HepG2 (cell line): ENCODE measurements around the gene KDM3B. TPM values are rescaled to one million over a fixed set of nuclear protein-coding genes. Genes with fewer than 3 reads are reported as not detected.

Source experiments
- GRHL1 ChIP-seq: sonication (generic); formaldehyde crosslinking; conservative IDR thresholded peaks from 2 replicates; pipeline ENCODE4 v1.8.0; 2022; ENCODE audit warnings: missing genetic modification reagents
- HDAC2 ChIP-seq: sonication (generic); formaldehyde crosslinking; IDR thresholded peaks from 2 replicates; pipeline ENCODE4 v1.4.0; 2020; ENCODE audit warnings: missing genetic modification reagents
- HMGXB3 ChIP-seq: sonication (generic); formaldehyde crosslinking; IDR thresholded peaks from 2 replicates; pipeline ENCODE4 v1.4.0; 2020; ENCODE audit warnings: missing genetic modification reagents, borderline replicate concordance
- HOXA9 ChIP-seq: sonication (generic); formaldehyde crosslinking; IDR thresholded peaks from 2 replicates; pipeline ENCODE4 v1.8.1; 2022; ENCODE audit warnings: missing genetic modification reagents, mild to moderate bottlenecking, moderate library complexity, borderline replicate concordance
- NFE2 ChIP-seq: sonication (generic); formaldehyde crosslinking; IDR thresholded peaks from 2 replicates; pipeline ENCODE4 v1.4.0; 2020; ENCODE audit warnings: missing genetic modification reagents
- NFE2L2 ChIP-seq: fragments of 150-350 bp; IDR thresholded peaks from 2 replicates; pipeline ENCODE4 v1.6.1; 2014; ENCODE audit warnings: low read length
- RXRB ChIP-seq: IDR thresholded peaks from 2 replicates; pipeline ENCODE4 v1.6.1; 2016; ENCODE audit warnings: borderline replicate concordance, missing genetic modification reagents, missing compliant biosample characterization
- SRSF1 ChIP-seq: fragments of 200-400 bp; formaldehyde crosslinking; optimal IDR thresholded peaks from 2 replicates; pipeline ENCODE3; 2017; ENCODE audit warnings: mild to moderate bottlenecking, low read depth, low read length, moderate library complexity
- ZFP36L2 ChIP-seq: sonication (generic); formaldehyde crosslinking; IDR thresholded peaks from 2 replicates; pipeline ENCODE4 v1.4.0; 2020; ENCODE audit warnings: missing genetic modification reagents
- ZNF230 ChIP-seq: sonication (generic); formaldehyde crosslinking; IDR thresholded peaks from 2 replicates; pipeline ENCODE4 v1.4.0; 2020; ENCODE audit warnings: mild to moderate bottlenecking, missing genetic modification reagents
- ZNF333 ChIP-seq: sonication (generic); formaldehyde crosslinking; IDR thresholded peaks from 2 replicates; pipeline ENCODE4 v1.4.0; 2020; ENCODE audit warnings: mild to moderate bottlenecking, missing genetic modification reagents, borderline replicate concordance
- ZNF672 ChIP-seq: sonication (generic); formaldehyde crosslinking; IDR thresholded peaks from 2 replicates; pipeline ENCODE4 v1.8.1; 2022; ENCODE audit warnings: missing genetic modification reagents
- ZNF691 ChIP-seq: sonication (generic); formaldehyde crosslinking; IDR thresholded peaks from 2 replicates; pipeline ENCODE4 v1.4.0; 2020; ENCODE audit warnings: missing genetic modification reagents, low read depth, mild to moderate bottlenecking, borderline replicate concordance
- ZNF7 ChIP-seq: IDR thresholded peaks from 2 replicates; pipeline ENCODE4 v1.6.1; 2016; ENCODE audit warnings: missing biosample characterization, missing genetic modification reagents
- ZNF75D ChIP-seq: sonication (generic); formaldehyde crosslinking; IDR thresholded peaks from 2 replicates; pipeline ENCODE4 v1.8.1; 2023; ENCODE audit warnings: missing genetic modification reagents, mild to moderate bottlenecking, borderline replicate concordance
- ZNF768 ChIP-seq: sonication (generic); formaldehyde crosslinking; IDR thresholded peaks from 2 replicates; pipeline ENCODE4 v1.4.0; 2020; ENCODE audit warnings: missing genetic modification reagents
- ZNF883 ChIP-seq: sonication (generic); formaldehyde crosslinking; IDR thresholded peaks from 2 replicates; pipeline ENCODE4 v1.5.1; 2020; ENCODE audit warnings: mild to moderate bottlenecking, missing genetic modification reagents; ENCODE audit errors: not compliant biosample characterization
- polyA plus RNA-seq, 8 experiments: library from polyadenylated mRNA; depleted of rRNA in 3 of 8; stranded (reverse) in 7 of 8; unstranded in 1 of 8; fragments of >200 nt; fragmentation: Illumina TruSeq in 4 of 8; extraction: Trizol in 4 of 8; gene quantifications; 2 replicates each; pipeline versions ENCODE4 v1.2.1 to v1.2.3, GENCODE V29; 2011 to 2016; ENCODE audit warnings: low read depth in 4 of 8, missing spikeins in 1 of 8, mixed read lengths in 1 of 8; ENCODE audit not compliant: insufficient read depth in 1 of 8
- total RNA-seq, 5 experiments: library from RNA; depleted of rRNA; stranded (reverse); fragments of >200 nt; fragmentation: Illumina TruSeq; extraction: Trizol; gene quantifications; 2 replicates each; pipeline ENCODE4 v1.2.3, GENCODE V29; 2016; ENCODE audit warnings: low read depth in 1 of 5
- TF ChIP-seq, protein P1 (sequence below): sonication (generic); formaldehyde crosslinking; IDR thresholded peaks from 2 replicates; pipeline ENCODE4 v1.8.1; 2022; ENCODE audit warnings: low read depth, mild to moderate bottlenecking, missing genetic modification reagents
- TF ChIP-seq, protein P2 (sequence below): sonication (generic); formaldehyde crosslinking; IDR thresholded peaks from 2 replicates; pipeline ENCODE4 v1.8.1; 2023; ENCODE audit warnings: missing genetic modification reagents, mild to moderate bottlenecking, borderline replicate concordance

Gene KDM3B
- total and polyA plus RNA-seq, 2 of the 13 experiments (the other 11 are each of a cell fraction or from before 2014, with no cell fraction given), result 19.7 to 34.3 TPM

GRCh38 chr5:138337685-138338410 is 14.6 kb upstream of the KDM3B start, which contains the start of gene FAM53C (continued):
- TF ChIP-seq, protein P1, sequence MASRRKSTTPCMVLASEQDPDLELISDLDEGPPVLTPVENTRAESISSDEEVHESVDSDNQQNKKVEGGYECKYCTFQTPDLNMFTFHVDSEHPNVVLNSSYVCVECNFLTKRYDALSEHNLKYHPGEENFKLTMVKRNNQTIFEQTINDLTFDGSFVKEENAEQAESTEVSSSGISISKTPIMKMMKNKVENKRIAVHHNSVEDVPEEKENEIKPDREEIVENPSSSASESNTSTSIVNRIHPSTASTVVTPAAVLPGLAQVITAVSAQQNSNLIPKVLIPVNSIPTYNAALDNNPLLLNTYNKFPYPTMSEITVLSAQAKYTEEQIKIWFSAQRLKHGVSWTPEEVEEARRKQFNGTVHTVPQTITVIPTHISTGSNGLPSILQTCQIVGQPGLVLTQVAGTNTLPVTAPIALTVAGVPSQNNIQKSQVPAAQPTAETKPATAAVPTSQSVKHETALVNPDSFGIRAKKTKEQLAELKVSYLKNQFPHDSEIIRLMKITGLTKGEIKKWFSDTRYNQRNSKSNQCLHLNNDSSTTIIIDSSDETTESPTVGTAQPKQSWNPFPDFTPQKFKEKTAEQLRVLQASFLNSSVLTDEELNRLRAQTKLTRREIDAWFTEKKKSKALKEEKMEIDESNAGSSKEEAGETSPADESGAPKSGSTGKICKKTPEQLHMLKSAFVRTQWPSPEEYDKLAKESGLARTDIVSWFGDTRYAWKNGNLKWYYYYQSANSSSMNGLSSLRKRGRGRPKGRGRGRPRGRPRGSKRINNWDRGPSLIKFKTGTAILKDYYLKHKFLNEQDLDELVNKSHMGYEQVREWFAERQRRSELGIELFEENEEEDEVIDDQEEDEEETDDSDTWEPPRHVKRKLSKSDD (CRISPR knock-in tag), result peak; percentile 71; the same call in 1 of the 2 replicates
- TF ChIP-seq ZNF230 (peak; percentile 31; the same call in 1 of the 2 replicates), ZNF333 (CRISPR knock-in tag) (peak; percentile 27; the same call in 1 of the 2 replicates), ZNF672 (no peak), ZNF768 (CRISPR knock-in tag) (peak; percentile 79), ZNF883 (peak; percentile 75), ZNF691 (CRISPR knock-in tag) (0 out of 2 replicates have a peak, but pooled peaks have one; percentile 36), ZNF7 (CRISPR knock-in tag) (peak; percentile 15; the same call in 1 of the 2 replicates), SRSF1 (peak; percentile 65), GRHL1 (CRISPR knock-in tag) (no peak), HMGXB3 (CRISPR knock-in tag) (peak; percentile 85; the same call in 1 of the 2 replicates), RXRB (CRISPR knock-in tag) (peak; percentile 75), HOXA9 (CRISPR knock-in tag) (0 out of 2 replicates have a peak, but pooled peaks have one; percentile 76), HDAC2 (CRISPR knock-in tag) (peak; percentile 19; the same call in 1 of the 2 replicates), NFE2L2 (no peak), ZFP36L2 (CRISPR knock-in tag) (0 out of 2 replicates have a peak, but pooled peaks have one; percentile 58), ZNF75D (no peak), NFE2 (CRISPR knock-in tag) (0 out of 2 replicates have a peak, but pooled peaks have one; percentile 40)
- TF ChIP-seq, protein P2, sequence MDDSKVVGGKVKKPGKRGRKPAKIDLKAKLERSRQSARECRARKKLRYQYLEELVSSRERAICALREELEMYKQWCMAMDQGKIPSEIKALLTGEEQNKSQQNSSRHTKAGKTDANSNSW (CRISPR knock-in tag), result no peak
